H9 (cell line): ENCODE data around the gene CCDC116. TPM values are rescaled to one million over a fixed set of nuclear protein-coding genes. Genes with fewer than 3 reads are reported as not detected.
A peak's percentile ranks its signal among the peaks of the same experiment; 100 is the strongest.

Experiments
- DNase-seq: peaks from one replicate; pipeline ENCODE4 v3.0.0-alpha.2; 2017
- H2AFZ ChIP-seq: one replicate; pipeline ENCODE4 v1.6.1; 2013; ENCODE audit warnings: mild to moderate bottlenecking, low read length, control low read depth, moderate library complexity
- H2AK5ac ChIP-seq: 2 replicates; pipeline ENCODE4 v1.6.1; 2013; ENCODE audit warnings: low read length, control low read depth, mixed read lengths; ENCODE audit not compliant: insufficient read length
- H2BK120ac ChIP-seq: one replicate; pipeline ENCODE4 v1.6.1; 2013; ENCODE audit warnings: low read depth, mild to moderate bottlenecking, low read length, control low read depth, inconsistent platforms; ENCODE audit not compliant: poor library complexity, severe bottlenecking
- H2BK12ac ChIP-seq: 2 replicates; pipeline ENCODE4 v1.6.1; 2013; ENCODE audit warnings: low read length, control low read depth, mixed read lengths, low read depth; ENCODE audit not compliant: insufficient read length
- H2BK15ac ChIP-seq: 2 replicates; pipeline ENCODE4 v1.6.1; 2013; ENCODE audit warnings: low read depth, low read length, control low read depth
- H2BK20ac ChIP-seq: one replicate; pipeline ENCODE4 v1.6.1; 2013; ENCODE audit warnings: low read depth, mild to moderate bottlenecking, low read length, control low read depth, inconsistent platforms; ENCODE audit not compliant: poor library complexity, severe bottlenecking
- H2BK5ac ChIP-seq: 2 replicates; pipeline ENCODE4 v1.6.1; 2013; ENCODE audit warnings: low read length, control low read depth, mixed read lengths; ENCODE audit not compliant: insufficient read length
- H3K14ac ChIP-seq: 2 replicates; pipeline ENCODE4 v1.6.1; 2013; ENCODE audit warnings: low read length, control low read depth; ENCODE audit not compliant: insufficient read depth
- H3K18ac ChIP-seq: 2 replicates; pipeline ENCODE4 v1.6.1; 2013; ENCODE audit warnings: low read depth, mild to moderate bottlenecking, mixed read lengths, low read length, control low read depth; ENCODE audit not compliant: insufficient read length
- H3K23ac ChIP-seq: 2 replicates; pipeline ENCODE4 v1.6.1; 2013; ENCODE audit warnings: low read length, control low read depth, mixed read lengths, low read depth; ENCODE audit not compliant: insufficient read length
- H3K23me2 ChIP-seq: 2 replicates; pipeline ENCODE4 v1.6.1; 2013; ENCODE audit warnings: low read depth, mild to moderate bottlenecking, mixed read lengths, low read length, control low read depth; ENCODE audit not compliant: insufficient read length, poor library complexity, severe bottlenecking
- H3K27ac ChIP-seq: 2 replicates; pipeline ENCODE4 v1.5.1; 2013; ENCODE audit warnings: low read length, control low read depth, mixed read lengths, low read depth; ENCODE audit not compliant: insufficient read length
- H3K27me3 ChIP-seq: 2 replicates; pipeline ENCODE4 v1.6.1; 2013; ENCODE audit warnings: low read length, control low read depth, inconsistent platforms; ENCODE audit not compliant: insufficient read depth
- H3K4ac ChIP-seq: 2 replicates; pipeline ENCODE4 v1.6.1; 2013; ENCODE audit warnings: low read depth, mild to moderate bottlenecking, control low read depth, inconsistent platforms, low read length, moderate library complexity
- H3K4me1 ChIP-seq: 2 replicates; pipeline ENCODE4 v1.6.1; 2013; ENCODE audit warnings: low read length, control low read depth, inconsistent platforms; ENCODE audit not compliant: insufficient read depth
- H3K4me2 ChIP-seq: 2 replicates; pipeline ENCODE4 v1.6.1; 2013; ENCODE audit warnings: low read length, control low read depth, mixed read lengths; ENCODE audit not compliant: insufficient read length, insufficient read depth
- H3K56ac ChIP-seq: 2 replicates; pipeline ENCODE4 v1.6.1; 2013; ENCODE audit warnings: low read depth, mild to moderate bottlenecking, mixed read lengths, low read length, control low read depth; ENCODE audit not compliant: insufficient read length
- H3K79me1 ChIP-seq: 2 replicates; pipeline ENCODE4 v1.6.1; 2013; ENCODE audit warnings: low read depth, mild to moderate bottlenecking, moderate library complexity, low read length, control low read depth, inconsistent platforms; ENCODE audit not compliant: insufficient read depth, poor library complexity, severe bottlenecking
- H3K79me2 ChIP-seq: 2 replicates; pipeline ENCODE4 v1.6.1; 2013; ENCODE audit warnings: low read length, control low read depth, inconsistent platforms; ENCODE audit not compliant: insufficient read depth
- H3K9ac ChIP-seq: 2 replicates; pipeline ENCODE4 v1.6.1; 2013; ENCODE audit warnings: low read length, control low read depth, mixed read lengths; ENCODE audit not compliant: insufficient read length; ENCODE audit errors: extremely low read depth
- H3K9me3 ChIP-seq: one replicate; pipeline ENCODE4 v1.6.1; 2013; ENCODE audit warnings: low read depth, low read length, inconsistent platforms; ENCODE audit not compliant: control insufficient read depth
- H3T11ph ChIP-seq: one replicate; pipeline ENCODE4 v1.6.1; 2013; ENCODE audit warnings: mild to moderate bottlenecking, low read length, control low read depth, inconsistent platforms
- H4K20me1 ChIP-seq: one replicate; pipeline ENCODE4 v1.6.1; 2013; ENCODE audit not compliant: control insufficient read depth, insufficient read length, insufficient read depth
- H4K5ac ChIP-seq: 2 replicates; pipeline ENCODE4 v1.6.1; 2013; ENCODE audit warnings: low read depth, mild to moderate bottlenecking, mixed read lengths, low read length, control low read depth; ENCODE audit not compliant: insufficient read length
- H4K8ac ChIP-seq: replicated peaks from 2 replicates; pipeline ENCODE4 v1.6.1; 2013; ENCODE audit warnings: low read length, control low read depth, mixed read lengths, low read depth; ENCODE audit not compliant: insufficient read length
- H4K91ac ChIP-seq: 2 replicates; pipeline ENCODE4 v1.6.1; 2013; ENCODE audit warnings: low read depth, mild to moderate bottlenecking, moderate library complexity, mixed read lengths, low read length, control low read depth; ENCODE audit not compliant: insufficient read length
- H3K27ac Mint-ChIP-seq, 3 experiments: 2 replicates in 2 of 3; 3 replicates in 1 of 3; pipeline ENCODE4 v1.8.0; 2020 to 2021; ENCODE audit warnings: mixed read lengths in 3 of 3, mild to moderate bottlenecking in 1 of 3, moderate library complexity in 1 of 3
- H3K27me3 Mint-ChIP-seq: 2 replicates; pipeline ENCODE4 v1.8.0; 2021; ENCODE audit warnings: low read depth, mild to moderate bottlenecking, moderate library complexity, mixed read lengths
- H3K36me3 Mint-ChIP-seq, 3 experiments: 2 replicates in 2 of 3; 3 replicates in 1 of 3; pipeline ENCODE4 v1.8.0; 2020 to 2021; ENCODE audit warnings: low read depth in 3 of 3, mixed read lengths in 3 of 3; ENCODE audit not compliant: insufficient read depth in 1 of 3
- H3K4me1 Mint-ChIP-seq, 2 experiments: 2 replicates each; pipeline ENCODE4 v1.8.0; 2020; ENCODE audit warnings: mixed read lengths in 2 of 2
- H3K4me3 Mint-ChIP-seq, 2 experiments: 2 replicates in 1 of 2; 3 replicates in 1 of 2; pipeline ENCODE4 v1.8.0; 2020 to 2021; ENCODE audit warnings: mild to moderate bottlenecking in 2 of 2, mixed read lengths in 2 of 2, moderate library complexity in 1 of 2
- H3K9me3 Mint-ChIP-seq, 2 experiments: 2 replicates in 1 of 2; 3 replicates in 1 of 2; pipeline ENCODE4 v1.8.0; 2020; ENCODE audit warnings: mild to moderate bottlenecking in 2 of 2, mixed read lengths in 2 of 2, moderate library complexity in 1 of 2
- CTCF ChIP-seq: fragments of 200-600 bp; sonication (generic); conservative IDR thresholded peaks from 3 replicates; pipeline ENCODE4 v1.8.0; 2021; ENCODE audit warnings: antibody characterized with exemption, mild to moderate bottlenecking
- WGBS: extraction: QIAGEN DNeasy Blood & Tissue Kit; methylation state at CpG from one replicate; pipeline ENCODE4 v1.1.7; 2013; ENCODE audit warnings: missing lambda C conversion rate, low lambda C conversion rate, mixed read lengths; ENCODE audit not compliant: insufficient read length; ENCODE audit errors: extremely low coverage; 5-methylcytosine and 5-hydroxymethylcytosine counted together
- total RNA-seq: library from RNA; stranded (reverse); gene quantifications from 2 replicates; pipeline ENCODE4 v1.2.1, GENCODE V29; 2021

Gene CCDC116
- total RNA-seq, 1 experiment from 2014 or later = 0.63 TPM

- Histone ChIP-seq H2BK15ac (no peak overlapping the region), H3K79me1 (peaks cover 2% of the 10 kb centered on the region), H3K18ac (no peak overlapping the region), H3K9me3 (no peaks in the 10 kb centered on the region), H3K23ac (no peak overlapping the region), H3K27me3 (no peaks in the 10 kb centered on the region), H3K4ac (no peak overlapping the region), H3K4me1 (no peaks in the 10 kb centered on the region), H4K91ac (no peak overlapping the region), H4K20me1 (peaks cover 2% of the 10 kb centered on the region), H3K4me2 (no peak overlapping the region), H2AK5ac (no peak overlapping the region), H2AFZ (no peak overlapping the region), H2BK20ac (no peak overlapping the region), H3K79me2 (peaks cover 10% of the 10 kb centered on the region; the same call in 1 of the 2 replicates), H3T11ph (no peak overlapping the region), H3K27ac (no peak overlapping the region), H3K9ac (no peak overlapping the region), H2BK12ac (no peak overlapping the region), H3K23me2 (no peaks in the 10 kb centered on the region), H3K56ac (no peak overlapping the region), H3K14ac (no peak overlapping the region), H2BK120ac (no peak overlapping the region), H2BK5ac (no peak overlapping the region), H4K5ac (no peak overlapping the region), H4K8ac (no peak overlapping the region)
- Mint-ChIP-seq H3K4me1 (no peaks in the 10 kb centered on the region; a peak in 2 of 4 replicates), H3K27me3 (no peaks in the 10 kb centered on the region), H3K9me3 (no peaks in the 10 kb centered on the region), H3K36me3 (peaks cover 15 to 30% (median 22%) of the 10 kb centered on the region in 3 experiments; a peak in 6 of 7 replicates), H3K27ac (peak overlapping the region; percentile 21 to 98 (median 68); a peak in 3 of 7 replicates), H3K4me3 (no peak overlapping the region)
- DNase-seq = no peak
- no peak for TF ChIP-seq CTCF
- no CpG with 5 or more reads among the region's 7 CpGs for WGBS
These were observed 26.5 kb upstream of the CCDC116 start for GRCh38 chr22:21605887-21606564.
